22Rv1 (cell line): ENCODE data around the gene MGAT5B.

Source experiments
- H3K27ac ChIP-seq: fragments of 450-650 bp; 2 replicates; pipeline ENCODE4 v1.5.1; 2017
- ZFX ChIP-seq: fragments of 450-650 bp; IDR thresholded peaks from 2 replicates; pipeline ENCODE4 v1.6.1; 2017; ENCODE audit warnings: antibody characterized with exemption, borderline replicate concordance
- TF ChIP-seq, protein P1 (sequence below): fragments of 450-650 bp; IDR thresholded peaks from 2 replicates; pipeline ENCODE4 v1.5.1; 2017; ENCODE audit warnings: mild to moderate bottlenecking

MGAT5B gene

DNA sequence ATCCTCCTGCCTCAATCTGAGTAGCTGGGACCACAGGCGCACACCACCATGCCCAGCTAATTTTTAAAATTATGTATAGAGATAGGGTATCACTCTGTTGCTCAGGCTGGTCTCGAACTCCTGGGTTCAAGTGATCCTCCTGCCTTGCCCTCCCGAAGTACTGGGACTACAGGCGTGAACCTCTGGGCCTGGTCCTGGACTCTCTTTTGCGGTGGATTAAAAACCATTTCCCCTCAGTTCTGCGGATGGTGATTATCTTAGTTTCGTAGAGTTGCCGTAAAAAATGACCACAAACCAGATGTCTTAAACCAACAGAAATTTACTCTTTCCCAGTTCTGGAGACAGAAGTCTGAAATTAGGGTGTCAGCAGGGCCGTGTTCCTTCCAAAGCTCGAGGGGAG lies 28.8 kb downstream of the MGAT5B start:
- no peak overlapping the region for H3K27ac ChIP-seq
- TF ChIP-seq, protein P1, sequence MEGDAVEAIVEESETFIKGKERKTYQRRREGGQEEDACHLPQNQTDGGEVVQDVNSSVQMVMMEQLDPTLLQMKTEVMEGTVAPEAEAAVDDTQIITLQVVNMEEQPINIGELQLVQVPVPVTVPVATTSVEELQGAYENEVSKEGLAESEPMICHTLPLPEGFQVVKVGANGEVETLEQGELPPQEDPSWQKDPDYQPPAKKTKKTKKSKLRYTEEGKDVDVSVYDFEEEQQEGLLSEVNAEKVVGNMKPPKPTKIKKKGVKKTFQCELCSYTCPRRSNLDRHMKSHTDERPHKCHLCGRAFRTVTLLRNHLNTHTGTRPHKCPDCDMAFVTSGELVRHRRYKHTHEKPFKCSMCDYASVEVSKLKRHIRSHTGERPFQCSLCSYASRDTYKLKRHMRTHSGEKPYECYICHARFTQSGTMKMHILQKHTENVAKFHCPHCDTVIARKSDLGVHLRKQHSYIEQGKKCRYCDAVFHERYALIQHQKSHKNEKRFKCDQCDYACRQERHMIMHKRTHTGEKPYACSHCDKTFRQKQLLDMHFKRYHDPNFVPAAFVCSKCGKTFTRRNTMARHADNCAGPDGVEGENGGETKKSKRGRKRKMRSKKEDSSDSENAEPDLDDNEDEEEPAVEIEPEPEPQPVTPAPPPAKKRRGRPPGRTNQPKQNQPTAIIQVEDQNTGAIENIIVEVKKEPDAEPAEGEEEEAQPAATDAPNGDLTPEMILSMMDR, result no peak
- no peak for TF ChIP-seq ZFX

DNA sequence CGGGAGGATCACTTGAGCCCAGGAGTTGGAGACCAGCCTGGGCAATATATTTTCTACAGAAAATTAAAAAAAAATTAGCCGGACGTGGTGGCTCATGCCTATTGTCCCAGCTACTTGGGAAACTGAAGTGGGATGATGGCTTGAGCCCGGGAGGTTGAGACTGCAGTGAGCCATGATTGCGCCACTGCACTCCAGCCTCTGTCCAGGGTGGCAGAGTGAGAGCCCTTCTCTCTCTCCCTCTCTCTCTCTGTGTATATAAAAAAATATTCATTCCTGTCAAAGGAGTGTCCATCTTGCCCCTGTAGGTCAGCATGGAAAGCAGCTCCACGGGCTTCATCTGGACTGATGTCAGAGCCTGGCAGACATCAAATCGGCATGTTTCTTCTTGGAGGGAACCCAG lies 31.2 kb downstream of the MGAT5B start:
- H3K27ac ChIP-seq, result no peak overlapping the region
- TF ChIP-seq, protein P1, result no peak
- no peak for TF ChIP-seq ZFX

DNA sequence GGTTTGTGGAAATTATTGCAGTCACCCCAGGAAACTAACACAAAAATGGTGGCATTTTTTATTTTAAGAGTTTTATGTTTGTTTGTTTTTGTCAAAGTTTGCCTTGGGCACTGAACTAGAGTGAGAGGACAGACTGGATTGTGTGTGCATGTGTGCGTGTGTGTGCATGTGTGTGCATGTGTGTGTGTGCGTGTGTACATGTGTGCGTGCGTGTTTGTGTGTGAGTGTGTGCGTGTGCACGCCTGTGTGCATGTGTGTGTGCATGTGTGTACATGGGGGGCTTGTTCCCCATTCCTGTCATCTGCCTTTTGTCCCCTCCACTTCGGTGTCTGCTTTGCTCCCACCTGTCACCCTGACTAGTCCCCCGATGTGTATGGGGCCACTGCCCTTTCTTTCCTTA lies 32.5 kb downstream of the MGAT5B start:
- H3K27ac ChIP-seq, result no peak overlapping the region
- TF ChIP-seq ZFX, result no peak
- TF ChIP-seq, protein P1, result no peak

DNA sequence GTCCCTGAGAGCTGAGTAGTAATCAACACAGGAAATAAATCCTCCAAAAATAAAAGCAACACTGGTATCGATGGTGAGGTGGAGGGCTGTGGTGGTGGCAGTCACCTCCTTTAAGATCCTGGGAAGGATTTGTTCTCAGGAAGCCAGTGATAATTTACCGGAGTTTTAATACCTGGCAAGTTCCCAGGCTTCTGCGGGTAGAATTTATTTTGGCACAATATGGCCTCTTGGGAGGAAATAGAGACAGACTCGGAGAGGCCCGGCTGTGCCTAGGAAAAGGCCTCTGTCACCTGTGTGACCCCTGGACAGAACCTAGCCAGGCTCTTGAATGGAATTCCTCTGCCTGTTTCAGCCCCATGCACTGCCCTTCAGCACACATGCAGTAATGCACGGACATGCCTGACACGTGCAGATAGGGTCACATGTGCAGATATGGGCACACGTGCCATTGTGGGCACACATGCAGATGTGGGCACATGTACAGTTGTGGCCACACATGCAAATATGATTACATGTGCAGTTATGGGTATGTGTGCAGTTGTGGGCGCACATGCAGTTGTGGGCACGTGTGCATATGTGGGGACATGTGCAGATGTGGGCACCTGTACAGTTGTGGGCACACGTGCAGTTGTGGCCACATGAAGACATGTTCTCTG lies 33.5 kb downstream of the MGAT5B start:
- TF ChIP-seq ZFX, result no peak
- TF ChIP-seq, protein P1, result no peak
- H3K27ac ChIP-seq, result no peak overlapping the region

GRCh38 chr17:76902476-76902875 lies 34.3 kb downstream of the MGAT5B start:
- no peak overlapping the region for H3K27ac ChIP-seq
- TF ChIP-seq, protein P1, result no peak
- TF ChIP-seq ZFX, result no peak

- no peak overlapping the region for H3K27ac ChIP-seq
- TF ChIP-seq ZFX, result no peak
- TF ChIP-seq, protein P1, result no peak
Measured at GRCh38 chr17:76903631-76904030, 35.4 kb downstream of the MGAT5B start.

DNA sequence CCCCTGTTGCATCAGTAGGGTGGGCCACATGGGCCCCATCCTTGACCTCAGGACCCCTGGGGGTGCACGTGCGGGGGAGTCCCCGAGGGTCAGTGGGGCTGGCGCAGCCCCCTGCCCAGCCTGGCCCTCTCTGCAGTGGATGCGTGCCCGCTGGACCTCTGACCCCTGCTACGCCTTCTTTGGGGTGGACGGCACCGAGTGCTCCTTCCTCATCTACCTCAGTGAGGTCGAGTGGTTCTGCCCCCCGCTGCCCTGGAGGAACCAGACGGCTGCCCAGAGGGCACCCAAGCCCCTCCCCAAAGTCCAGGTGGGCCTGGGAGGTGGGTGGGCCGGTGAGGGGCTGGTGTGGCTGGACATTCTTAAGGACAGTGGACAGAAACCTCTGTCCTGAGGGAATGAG lies 35.9 kb downstream of the MGAT5B start:
- TF ChIP-seq ZFX, result no peak
- TF ChIP-seq, protein P1, result no peak
- no peak overlapping the region for H3K27ac ChIP-seq
